Natural killer cell (primary cell): ENCODE data around the gene RELCH. TPM values are rescaled to one million over a fixed set of nuclear protein-coding genes. Genes with fewer than 3 reads are reported as not detected.
A peak's percentile ranks its signal among the peaks of the same experiment; 100 is the strongest.

Experiments used
- ATAC-seq, 3 donors: fragments of 150-1000 bp in 2 of 3; fragments of 200-7000 bp in 1 of 3; cut with Tn5 transposase; 1 replicate in 1 of 3; 2 replicates in 2 of 3; pipeline ENCODE4 v1.10.0; 2021; ENCODE audit warnings: mild to moderate bottlenecking in 2 of 3, moderate library complexity in 2 of 3
- DNase-seq, 2 donors: peaks; one replicate each; pipeline versions ENCODE4 v3.0.0 to v3.0.0-alpha.2; 2013 to 2021; ENCODE audit warnings: mixed read lengths in 1 of 2
- H3K27ac ChIP-seq: one replicate; pipeline ENCODE4 v1.5.1; 2013; ENCODE audit warnings: mild to moderate bottlenecking, low read length
- H3K27me3 ChIP-seq: one replicate; pipeline ENCODE4 v1.6.1; 2013; ENCODE audit warnings: low read length; ENCODE audit not compliant: control insufficient read depth, insufficient read depth
- H3K36me3 ChIP-seq: one replicate; pipeline ENCODE4 v1.6.1; 2013; ENCODE audit warnings: low read length; ENCODE audit not compliant: control insufficient read depth, insufficient read depth
- H3K4me1 ChIP-seq: one replicate; pipeline ENCODE4 v1.6.1; 2013; ENCODE audit warnings: low read length; ENCODE audit not compliant: control insufficient read depth, insufficient read depth
- H3K4me3 ChIP-seq: one replicate; pipeline ENCODE4 v1.5.1; 2013; ENCODE audit warnings: low read length
- H3K9me3 ChIP-seq: one replicate; pipeline ENCODE4 v1.6.1; 2013; ENCODE audit warnings: low read length; ENCODE audit not compliant: control insufficient read depth, insufficient read depth
- H3K27ac Mint-ChIP-seq, 2 donors: one replicate each; pipeline ENCODE4 v1.8.0; 2022; ENCODE audit warnings: mild to moderate bottlenecking in 2 of 2, mixed read lengths in 2 of 2, moderate library complexity in 1 of 2
- H3K27me3 Mint-ChIP-seq, 2 donors: one replicate each; pipeline ENCODE4 v1.8.0; 2022; ENCODE audit warnings: low read depth in 2 of 2, mixed read lengths in 2 of 2
- H3K36me3 Mint-ChIP-seq: one replicate; pipeline ENCODE4 v1.8.0; 2022; ENCODE audit warnings: mixed read lengths
- H3K4me1 Mint-ChIP-seq, 2 donors: one replicate each; pipeline ENCODE4 v1.8.0; 2022; ENCODE audit warnings: mixed read lengths in 2 of 2
- H3K4me3 Mint-ChIP-seq: one replicate; pipeline ENCODE4 v1.8.0; 2022; ENCODE audit warnings: mild to moderate bottlenecking, moderate library complexity, mixed read lengths
- H3K9me3 Mint-ChIP-seq, 2 donors: one replicate each; pipeline ENCODE4 v1.8.0; 2022; ENCODE audit warnings: mixed read lengths in 2 of 2
- CTCF ChIP-seq: fragments of 200-600 bp; IDR thresholded peaks from one replicate; pipeline ENCODE4 v1.8.0; 2022; ENCODE audit warnings: antibody characterized with exemption
- WGBS: methylation state at CpG from one replicate; pipeline ENCODE4 v1.1.7; 2013; ENCODE audit warnings: missing lambda C conversion rate; ENCODE audit not compliant: insufficient coverage; 5-methylcytosine and 5-hydroxymethylcytosine counted together
- intact Hi-C: fragments of 100-400 bp; cut with micrococcal nuclease; formaldehyde crosslinking; loops from one replicate; pipeline ENCODE4 v1.14.2; 2022
- total RNA-seq, 4 donors: library from RNA; stranded (reverse); fragments of 120-200 nt in 1 of 4; gene quantifications; one replicate each; pipeline versions ENCODE4 v1.2.3 to v1.2.4, GENCODE V29; 2013 to 2022

Gene RELCH
- total RNA-seq, 3 donors from 2014 or later (not counting 1 experiment from before 2014, with no cell fraction given): 60.1 to 69.9 (median 63.9) TPM

GRCh38 chr18:62200121-62200914, 13.3 kb downstream of the RELCH start:
- H3K27ac ChIP-seq: no peak overlapping the region
- Mint-ChIP-seq H3K4me3 (no peak overlapping the region), H3K27me3 (no peaks in the 10 kb centered on the region), H3K9me3 (no peaks in the 10 kb centered on the region), H3K27ac (no peak overlapping the region), H3K4me1 (peaks cover 46 to 62% of the 10 kb centered on the region in 2 donors), H3K36me3 (no peaks in the 10 kb centered on the region)
- no peaks in the 10 kb centered on the region for H3K4me1 ChIP-seq
- DNase-seq (peak in 1 of 2 donors; percentile 11), ATAC-seq (no peak)
- H3K4me3 ChIP-seq: no peak overlapping the region
- intact Hi-C loops: no loop called here
- TF ChIP-seq CTCF: no peak
- 100% methylated on average over 1 of the region's 3 CpGs for WGBS
- H3K36me3 ChIP-seq: no peaks in the 10 kb centered on the region
- no peaks in the 10 kb centered on the region for H3K9me3 ChIP-seq
- H3K27me3 ChIP-seq: no peaks in the 10 kb centered on the region

GRCh38 chr18:62201870-62202269, 14.8 kb downstream of the RELCH start:
- Histone ChIP-seq H3K4me3 (no peak overlapping the region), H3K36me3 (no peaks in the 10 kb centered on the region), H3K9me3 (no peaks in the 10 kb centered on the region), H3K27ac (no peak overlapping the region), H3K4me1 (no peaks in the 10 kb centered on the region), H3K27me3 (no peaks in the 10 kb centered on the region)
- no peak for ATAC-seq
- TF ChIP-seq CTCF: no peak
- Mint-ChIP-seq H3K4me3 (no peak overlapping the region), H3K4me1 (peaks cover 49 to 55% of the 10 kb centered on the region in 2 donors), H3K27ac (no peak overlapping the region), H3K27me3 (no peaks in the 10 kb centered on the region), H3K36me3 (no peaks in the 10 kb centered on the region), H3K9me3 (no peaks in the 10 kb centered on the region)
- intact Hi-C loops: no loop called here
- DNase-seq: no peak
- WGBS: no CpG with 5 or more reads among the region's 1 CpG

- no peaks in the 10 kb centered on the region for H3K9me3 ChIP-seq
- Mint-ChIP-seq H3K4me3 (no peak overlapping the region), H3K27me3 (no peaks in the 10 kb centered on the region), H3K9me3 (peaks cover 0 to 4% of the 10 kb centered on the region in 2 donors), H3K4me1 (peaks cover 56% of the 10 kb centered on the region in 2 donors), H3K36me3 (no peaks in the 10 kb centered on the region), H3K27ac (no peak overlapping the region)
- intact Hi-C loops: no loop called here
- ATAC-seq (no peak), DNase-seq (no peak)
- no peaks in the 10 kb centered on the region for H3K4me1 ChIP-seq
- no peaks in the 10 kb centered on the region for H3K27me3 ChIP-seq
- no peaks in the 10 kb centered on the region for H3K36me3 ChIP-seq
- H3K4me3 ChIP-seq: no peak overlapping the region
- WGBS: 100% methylated on average over 4 of the region's 4 CpGs
- no peak for TF ChIP-seq CTCF
- no peak overlapping the region for H3K27ac ChIP-seq
Measured at GRCh38 chr18:62205824-62206223, 18.8 kb downstream of the RELCH start.

- Mint-ChIP-seq H3K36me3 (no peaks in the 10 kb centered on the region), H3K27me3 (no peaks in the 10 kb centered on the region), H3K4me3 (no peak overlapping the region), H3K27ac (no peak overlapping the region), H3K4me1 (peaks cover 56% of the 10 kb centered on the region in 2 donors), H3K9me3 (peaks cover 0 to 4% of the 10 kb centered on the region in 2 donors)
- ATAC-seq: no peak
- no peak for DNase-seq
- H3K9me3 ChIP-seq: no peaks in the 10 kb centered on the region
- no peak overlapping the region for H3K27ac ChIP-seq
- no peaks in the 10 kb centered on the region for H3K4me1 ChIP-seq
- intact Hi-C loops: no loop called here
- TF ChIP-seq CTCF: no peak
- no CpG with 5 or more reads among the region's 4 CpGs for WGBS
- H3K36me3 ChIP-seq: no peaks in the 10 kb centered on the region
- no peaks in the 10 kb centered on the region for H3K27me3 ChIP-seq
- no peak overlapping the region for H3K4me3 ChIP-seq
Measured at GRCh38 chr18:62206593-62206992, 19.5 kb downstream of the RELCH start.
